ENCODE measurements around the gene TNNT3. TPM values are rescaled to one million over a fixed set of nuclear protein-coding genes. Genes with fewer than 3 reads are reported as not detected.
"Not testable (repeated sequence)": the region's sequence is repeated elsewhere in the genome, so short reads cannot be mapped to it uniquely, and the experiment has no call there.

The TNNT3 gene
- total RNA-seq, 2 donors from 2014 or later, result 0.72 TPM; not detected in 1

DNA sequence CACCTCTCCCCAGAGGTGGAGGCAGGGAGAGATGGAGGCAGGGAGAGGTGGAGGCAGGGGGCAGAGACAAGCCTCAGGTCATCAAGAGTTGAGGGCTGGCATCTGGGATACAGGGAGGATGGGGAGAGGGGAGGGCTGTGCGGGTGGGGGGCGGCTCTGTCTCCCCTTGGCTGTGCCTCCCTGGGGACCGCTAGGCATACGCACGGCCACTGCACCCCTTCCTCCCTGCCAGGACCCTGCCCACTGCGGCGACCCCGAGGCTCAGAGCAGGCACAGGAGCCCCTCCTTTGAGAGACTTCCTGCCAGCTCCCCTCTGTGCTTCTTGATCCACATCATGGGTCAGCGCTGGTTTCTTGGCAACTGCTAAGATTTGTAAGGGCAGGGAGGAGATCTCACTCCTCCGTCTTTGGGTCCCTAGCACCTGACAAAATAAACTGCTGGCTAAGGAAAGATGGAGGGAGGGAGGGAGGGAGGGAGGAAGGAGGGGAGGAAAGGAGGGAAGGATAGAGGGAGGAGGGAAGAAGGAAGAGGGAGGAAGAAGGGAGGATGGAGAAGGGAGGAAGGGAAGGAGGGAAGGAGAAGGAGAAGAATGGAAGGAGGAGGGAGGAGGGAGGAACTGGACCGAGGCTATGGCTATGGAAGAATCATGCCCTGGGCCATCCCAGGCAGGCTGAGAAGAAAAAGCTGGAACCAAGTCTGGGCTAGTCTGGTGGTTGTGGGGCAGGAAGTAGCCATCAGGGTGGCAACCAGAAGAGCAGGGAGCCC is 46.3 kb upstream of the TNNT3 start:
- no peak overlapping the region for H3K4me3 ChIP-seq
- H3K9me3 ChIP-seq, result no peaks in the 10 kb centered on the region
- no peak overlapping the region for H3K9ac ChIP-seq (ENCODE audit: low read depth in 2 of 2, low read length in 2 of 2)
- intact Hi-C loops (cut with DNase I), result no loop called here
- no peak for DNase-seq
- no peaks in the 10 kb centered on the region for H3K36me3 ChIP-seq
- H3K4me1 ChIP-seq, result no peaks in the 10 kb centered on the region
- TF ChIP-seq, protein P1, sequence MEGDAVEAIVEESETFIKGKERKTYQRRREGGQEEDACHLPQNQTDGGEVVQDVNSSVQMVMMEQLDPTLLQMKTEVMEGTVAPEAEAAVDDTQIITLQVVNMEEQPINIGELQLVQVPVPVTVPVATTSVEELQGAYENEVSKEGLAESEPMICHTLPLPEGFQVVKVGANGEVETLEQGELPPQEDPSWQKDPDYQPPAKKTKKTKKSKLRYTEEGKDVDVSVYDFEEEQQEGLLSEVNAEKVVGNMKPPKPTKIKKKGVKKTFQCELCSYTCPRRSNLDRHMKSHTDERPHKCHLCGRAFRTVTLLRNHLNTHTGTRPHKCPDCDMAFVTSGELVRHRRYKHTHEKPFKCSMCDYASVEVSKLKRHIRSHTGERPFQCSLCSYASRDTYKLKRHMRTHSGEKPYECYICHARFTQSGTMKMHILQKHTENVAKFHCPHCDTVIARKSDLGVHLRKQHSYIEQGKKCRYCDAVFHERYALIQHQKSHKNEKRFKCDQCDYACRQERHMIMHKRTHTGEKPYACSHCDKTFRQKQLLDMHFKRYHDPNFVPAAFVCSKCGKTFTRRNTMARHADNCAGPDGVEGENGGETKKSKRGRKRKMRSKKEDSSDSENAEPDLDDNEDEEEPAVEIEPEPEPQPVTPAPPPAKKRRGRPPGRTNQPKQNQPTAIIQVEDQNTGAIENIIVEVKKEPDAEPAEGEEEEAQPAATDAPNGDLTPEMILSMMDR (IDR thresholded peaks at IDR 0.05), result no peak
- no peaks in the 10 kb centered on the region for H3K27me3 ChIP-seq
- no peak overlapping the region for H3K27ac ChIP-seq

DNA sequence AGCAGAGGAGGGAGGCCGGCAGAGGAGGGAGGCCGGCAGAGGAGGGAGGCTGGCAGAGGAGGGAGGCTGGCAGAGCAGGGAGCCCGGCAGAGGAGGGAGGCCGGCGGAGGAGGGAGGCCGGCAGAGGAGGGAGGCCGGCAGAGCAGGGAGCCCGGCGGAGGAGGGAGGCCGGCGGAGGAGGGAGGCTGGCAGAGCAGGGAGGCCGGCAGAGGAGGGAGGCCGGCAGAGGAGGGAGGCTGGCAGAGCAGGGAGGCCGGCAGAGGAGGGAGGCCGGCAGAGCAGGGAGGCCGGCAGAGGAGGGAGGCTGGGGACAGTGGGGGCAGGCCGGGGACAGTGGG is 45.7 kb upstream of the TNNT3 start:
- H3K9ac ChIP-seq (ENCODE audit: low read depth in 2 of 2, low read length in 2 of 2); DNase-seq; H3K36me3 ChIP-seq; H3K4me3 ChIP-seq; intact Hi-C loops (cut with DNase I); H3K27me3 ChIP-seq; H3K27ac ChIP-seq; H3K4me1 ChIP-seq; H3K9me3 ChIP-seq: not testable (repeated sequence)

DNA sequence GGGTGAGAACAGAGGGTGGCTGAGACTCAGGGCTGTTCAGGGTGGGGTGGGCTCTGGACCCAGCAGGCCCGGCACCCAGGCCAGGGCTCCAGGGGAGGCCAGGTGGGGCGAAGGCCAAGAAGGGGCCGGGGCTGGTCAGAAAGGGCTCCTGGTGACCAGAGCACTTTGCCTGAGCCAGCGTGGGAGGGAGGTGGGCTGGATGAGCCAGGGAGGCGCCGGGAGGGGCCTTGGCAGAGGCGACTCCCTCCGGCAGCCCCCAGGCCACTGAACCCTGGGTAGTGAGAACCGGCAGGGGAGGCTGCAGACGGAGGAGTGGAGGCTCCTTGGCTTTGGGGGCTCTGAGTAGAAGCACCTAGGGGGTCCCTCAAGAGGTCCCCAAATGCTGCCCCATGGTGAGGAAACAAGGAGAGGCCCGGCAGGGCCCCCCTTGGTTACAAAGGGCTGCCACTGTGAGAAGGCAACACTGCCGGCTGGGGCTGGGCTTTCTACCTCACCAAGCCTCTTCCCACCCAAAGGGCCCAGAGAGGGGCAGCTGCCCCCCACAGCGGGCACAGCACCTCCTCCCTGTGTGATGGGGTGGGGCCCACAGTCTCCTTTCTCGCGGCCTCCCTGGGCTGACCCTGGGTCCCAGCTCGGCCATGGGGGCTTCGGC is 44.9 kb upstream of the TNNT3 start:
- intact Hi-C loops (cut with DNase I), result not testable (repeated sequence)

DNA sequence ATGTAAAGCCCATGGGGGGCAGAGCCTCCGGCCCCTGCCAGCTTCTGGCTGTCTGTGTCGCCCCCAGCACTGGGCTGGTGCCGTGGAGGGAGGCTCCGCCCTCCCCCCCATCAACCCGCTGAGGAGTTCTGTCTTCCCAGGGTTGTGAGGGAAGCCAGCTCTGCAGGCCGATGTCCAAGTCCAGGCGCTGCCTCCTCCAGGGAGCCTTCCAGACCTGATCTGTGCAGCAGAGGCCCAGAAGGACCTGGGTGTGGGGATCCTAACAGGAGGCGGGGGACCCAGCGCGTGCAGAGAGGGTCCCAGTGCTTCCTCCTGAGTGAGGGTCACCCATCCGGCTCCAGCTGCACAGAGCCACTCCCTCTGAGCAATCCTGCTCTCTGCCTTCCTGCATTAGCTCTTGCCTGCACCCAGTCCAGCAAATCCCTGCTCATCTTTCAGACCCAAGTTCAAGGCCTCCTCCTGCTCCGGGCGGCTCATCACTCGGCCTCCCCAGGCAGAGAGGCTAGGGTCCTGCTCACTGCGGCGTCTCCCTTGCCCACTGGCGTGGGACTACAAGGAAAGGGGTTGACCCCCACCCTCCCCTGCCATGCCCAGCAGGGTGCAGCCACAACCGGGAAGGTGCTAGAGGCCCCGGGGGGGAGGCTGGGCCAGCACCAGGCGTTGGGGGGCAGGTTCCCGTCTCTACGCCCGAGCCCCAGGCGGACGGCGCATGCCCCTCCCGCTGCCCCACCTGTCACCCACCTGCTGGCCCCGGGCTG is 44.2 kb upstream of the TNNT3 start:
- H3K4me1 ChIP-seq, result no peaks in the 10 kb centered on the region

More for the DNA sequence above, 44.9 kb upstream of the TNNT3 start:
- Histone ChIP-seq H3K9ac (ENCODE audit: low read depth in 2 of 2, low read length in 2 of 2) (peak overlapping the region; percentile 12 to 56), H3K27ac (peak overlapping the region; percentile 57)
- not testable (repeated sequence) for DNase-seq, H3K9me3 ChIP-seq, H3K4me1 ChIP-seq, H3K27me3 ChIP-seq, H3K36me3 ChIP-seq, H3K4me3 ChIP-seq

DNA sequence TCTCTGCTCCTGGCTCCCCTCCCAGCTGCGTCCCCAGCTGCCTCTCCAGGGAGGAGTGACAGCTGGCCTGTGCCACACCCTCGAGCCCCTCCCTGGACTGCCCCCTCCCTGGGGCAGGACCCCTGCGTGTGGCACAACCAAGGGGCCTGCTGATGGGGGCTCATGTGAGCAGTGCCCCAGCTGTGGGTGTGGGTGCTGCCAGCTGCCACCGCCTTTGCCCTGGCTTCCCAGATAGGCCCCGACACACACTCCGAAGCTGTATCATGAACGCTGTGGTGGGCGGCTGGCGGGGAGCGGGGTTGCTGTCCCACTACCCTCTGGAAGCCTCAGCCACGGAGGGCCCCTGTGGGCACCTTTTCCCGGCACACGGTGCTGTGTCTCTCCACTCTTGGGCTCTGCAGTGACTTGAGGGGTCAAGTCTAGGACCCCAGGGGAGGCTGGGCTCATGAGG is 43.6 kb upstream of the TNNT3 start:
- H3K27ac ChIP-seq, result peak overlapping the region; percentile 40
- intact Hi-C loops (cut with DNase I); H3K4me1 ChIP-seq; H3K36me3 ChIP-seq; H3K27me3 ChIP-seq; H3K4me3 ChIP-seq; H3K9me3 ChIP-seq; DNase-seq: not testable (repeated sequence)
- H3K9ac ChIP-seq (ENCODE audit: low read depth in 2 of 2, low read length in 2 of 2), result peak overlapping the region in 1 of 2 donors; percentile 56

More for the DNA sequence above, 44.2 kb upstream of the TNNT3 start:
- Histone ChIP-seq H3K27ac (peak overlapping the region; percentile 57), H3K9ac (ENCODE audit: low read depth in 2 of 2, low read length in 2 of 2) (peak overlapping the region; percentile 0 to 26), H3K9me3 (no peaks in the 10 kb centered on the region), H3K36me3 (no peaks in the 10 kb centered on the region), H3K27me3 (no peaks in the 10 kb centered on the region), H3K4me3 (no peak overlapping the region)
- intact Hi-C loops (cut with DNase I), result no loop called here
- TF ChIP-seq, protein P1 (IDR thresholded peaks at IDR 0.05), result no peak
- no peak for DNase-seq

DNA sequence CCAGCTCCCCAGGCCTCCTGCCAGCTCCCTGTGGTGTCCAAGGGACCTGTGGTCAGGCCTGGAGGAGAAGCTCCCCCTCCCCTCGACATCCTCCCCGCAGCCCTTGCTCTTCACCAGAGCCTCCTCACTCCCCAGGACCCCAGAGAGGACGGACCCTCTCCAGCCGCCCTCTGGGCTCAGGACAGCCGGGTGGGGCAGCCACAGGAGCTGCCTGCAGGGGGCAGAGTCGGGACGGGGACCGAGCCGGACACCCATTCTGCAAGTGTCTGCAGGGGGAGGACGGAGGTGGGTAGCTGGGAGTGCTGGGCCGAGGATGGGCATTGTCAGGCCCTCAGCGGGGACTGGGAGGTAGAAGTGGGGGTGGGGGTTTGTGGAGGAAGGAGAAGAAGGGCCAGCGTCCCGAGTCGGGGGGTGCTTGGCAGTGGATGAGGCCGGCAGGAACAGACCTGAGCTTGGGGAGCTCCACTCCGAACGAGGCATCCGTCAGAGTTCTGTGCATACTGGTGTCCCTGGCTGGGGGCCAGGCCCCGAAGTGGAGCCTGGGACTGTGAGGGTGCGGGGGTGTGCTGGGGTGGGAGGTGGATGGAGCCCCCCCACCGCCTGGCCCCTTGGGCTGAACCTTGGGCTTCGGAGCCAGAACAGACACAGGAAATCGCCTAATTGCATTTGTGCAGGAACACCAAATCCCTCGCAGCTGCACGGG is 43.0 kb upstream of the TNNT3 start:
- DNase-seq, result peak; percentile 64
- no peaks in the 10 kb centered on the region for H3K27me3 ChIP-seq
- TF ChIP-seq, protein P1 (IDR thresholded peaks at IDR 0.05), result peak; percentile 46
- H3K36me3 ChIP-seq, result no peaks in the 10 kb centered on the region
- no peaks in the 10 kb centered on the region for H3K9me3 ChIP-seq
- H3K4me1 ChIP-seq, result no peaks in the 10 kb centered on the region
- intact Hi-C loops (cut with DNase I), result no loop called here
- H3K4me3 ChIP-seq, result no peak overlapping the region
- H3K27ac ChIP-seq, result peak overlapping the region; percentile 40
- peak overlapping the region in 1 of 2 donors; percentile 56 for H3K9ac ChIP-seq (ENCODE audit: low read depth in 2 of 2, low read length in 2 of 2)
